Upper lobe of left lung (tissue), 6 donors: ENCODE data around the gene LMBR1. TPM values are rescaled to one million over a fixed set of nuclear protein-coding genes. Genes with fewer than 3 reads are reported as not detected.
"Not testable (repeated sequence)": the region's sequence is repeated elsewhere in the genome, so short reads cannot be mapped to it uniquely, and the experiment has no call there.

ENCODE experiments used
- ATAC-seq, 2 donors: fragments of 200-7000 bp; cut with Tn5 transposase; one replicate each; pipeline ENCODE4 v1.9.1; 2022; ENCODE audit warnings: mild to moderate bottlenecking in 2 of 2, moderate library complexity in 2 of 2; ENCODE audit not compliant: low FRiP score in 2 of 2
- DNase-seq, 2 donors: peaks; one replicate each; pipeline ENCODE4 v3.0.0-alpha.2; 2019 to 2020
- H3K27ac ChIP-seq, 4 donors: fragments of 200-600 bp; sonication (generic); one replicate each; pipeline ENCODE4 v1.5.1; 2016 to 2019
- H3K27me3 ChIP-seq, 4 donors: fragments of 200-600 bp; sonication (generic); one replicate each; pipeline ENCODE4 v1.5.1; 2017 to 2019
- H3K36me3 ChIP-seq, 4 donors: fragments of 200-600 bp; sonication (generic); one replicate each; pipeline ENCODE4 v1.5.1; 2016 to 2019
- H3K4me1 ChIP-seq, 4 donors: fragments of 200-600 bp; sonication (generic); one replicate each; pipeline ENCODE4 v1.5.1; 2018 to 2019
- H3K4me3 ChIP-seq, 4 donors: fragments of 200-600 bp; sonication (generic); one replicate each; pipeline ENCODE4 v1.5.1; 2017 to 2019; ENCODE audit warnings: mild to moderate bottlenecking in 2 of 4, moderate library complexity in 1 of 4
- H3K9me3 ChIP-seq, 4 donors: fragments of 200-600 bp; sonication (generic); one replicate each; pipeline ENCODE4 v1.5.1; 2018 to 2019
- CTCF ChIP-seq, 6 experiments: fragments of 450-650 bp in 4 of 6; fragments of 200-600 bp in 2 of 6; sonication (generic) in 2 of 6; IDR thresholded peaks; one replicate each; pipeline ENCODE4 v1.5.1; 2016 to 2019; ENCODE audit warnings: antibody characterized with exemption in 6 of 6
- EP300 ChIP-seq, 4 donors: sonication (generic); formaldehyde crosslinking; IDR thresholded peaks; one replicate each; pipeline ENCODE4 v1.5.1; 2017; ENCODE audit warnings: antibody characterized with exemption in 4 of 4, control low read depth in 2 of 4
- POLR2A ChIP-seq, 4 donors: fragments of 450-650 bp; IDR thresholded peaks; one replicate each; pipeline ENCODE4 v1.5.1; 2016 to 2017; ENCODE audit warnings: antibody characterized with exemption in 4 of 4, mild to moderate bottlenecking in 2 of 4
- POLR2AphosphoS5 ChIP-seq, 2 donors: sonication (generic); formaldehyde crosslinking; IDR thresholded peaks; one replicate each; pipeline ENCODE4 v1.5.1; 2017; ENCODE audit warnings: antibody characterized with exemption in 2 of 2
- WGBS, 2 donors: methylation state at CpG; one replicate each; pipeline ENCODE4 v1.1.5; 2017 to 2018; 5-methylcytosine and 5-hydroxymethylcytosine counted together
- total RNA-seq, 6 donors: library from RNA; depleted of rRNA in 4 of 6; stranded (reverse); fragments of >200 nt in 4 of 6; gene quantifications; one replicate each; pipeline versions ENCODE4 v1.1.0 to v1.2.1, GENCODE V29; 2016 to 2021
- donor health status: DM: no; HTN: no; CAD: no; lungs with moderate emphysema.
- donor health status: DM: no; HTN: yes; CAD: no; lungs with severe emphysema.

LMBR1 gene
- total RNA-seq, 6 donors from 2014 or later = 58.6 to 159 (median 81.0) TPM

GRCh38 chr7:156703773-156704482, 189.1 kb downstream of the LMBR1 start:
- ATAC-seq (no peak), DNase-seq (no peak)
- no peaks in the 10 kb centered on the region for H3K27me3 ChIP-seq
- H3K9me3 ChIP-seq = peaks cover 0 to 6% (median 0%) of the 10 kb centered on the region in 4 donors
- no peaks in the 10 kb centered on the region for H3K4me1 ChIP-seq
- TF ChIP-seq POLR2A (IDR thresholded peaks at IDR 0.05) = no peak
- TF ChIP-seq POLR2AphosphoS5 (IDR thresholded peaks at IDR 0.05) = no peak
- no peak for TF ChIP-seq EP300 (IDR thresholded peaks at IDR 0.05)
- no peak for TF ChIP-seq CTCF (IDR thresholded peaks at IDR 0.05)
- H3K36me3 ChIP-seq = no peaks in the 10 kb centered on the region
- 86 to 91% methylated on average over 5 of the region's 5 CpGs for WGBS, 2 donors
- H3K27ac ChIP-seq = no peak overlapping the region
- H3K4me3 ChIP-seq = no peak overlapping the region

- no peak overlapping the region for H3K4me3 ChIP-seq
- no peak for DNase-seq
These were observed 189.8 kb downstream of the LMBR1 start for GRCh38 chr7:156703209-156703608.

GRCh38 chr7:156702399-156702798, 190.6 kb downstream of the LMBR1 start:
- H3K4me3 ChIP-seq = no peak overlapping the region
- no peak overlapping the region for H3K27ac ChIP-seq
- peaks cover 0 to 9% (median 2%) of the 10 kb centered on the region in 4 donors for H3K36me3 ChIP-seq
- DNase-seq = no peak
- peaks cover 0 to 12% (median 1%) of the 10 kb centered on the region in 4 donors for H3K9me3 ChIP-seq
- TF ChIP-seq EP300 (IDR thresholded peaks at IDR 0.05) (no peak), POLR2A (IDR thresholded peaks at IDR 0.05) (no peak), POLR2AphosphoS5 (IDR thresholded peaks at IDR 0.05) (no peak), CTCF (IDR thresholded peaks at IDR 0.05) (no peak)
- ATAC-seq = no peak
- H3K4me1 ChIP-seq = no peaks in the 10 kb centered on the region
- H3K27me3 ChIP-seq = no peaks in the 10 kb centered on the region

More at GRCh38 chr7:156703209-156703608, 189.8 kb downstream of the LMBR1 start:
- 85 to 87% methylated on average over 4 of the region's 4 CpGs for WGBS, 2 donors
- ATAC-seq = no peak
- H3K27me3 ChIP-seq = no peaks in the 10 kb centered on the region
- TF ChIP-seq POLR2AphosphoS5 (IDR thresholded peaks at IDR 0.05) (no peak), CTCF (IDR thresholded peaks at IDR 0.05) (no peak), EP300 (IDR thresholded peaks at IDR 0.05) (no peak)
- no peaks in the 10 kb centered on the region for H3K4me1 ChIP-seq
- no peak overlapping the region for H3K27ac ChIP-seq
- peaks cover 0 to 6% (median 0%) of the 10 kb centered on the region in 4 donors for H3K36me3 ChIP-seq
- peaks cover 0 to 4% (median 0%) of the 10 kb centered on the region in 4 donors for H3K9me3 ChIP-seq

- not testable (repeated sequence) for DNase-seq, H3K4me3 ChIP-seq, H3K4me1 ChIP-seq, H3K36me3 ChIP-seq, ATAC-seq, H3K27ac ChIP-seq, H3K27me3 ChIP-seq
- 90 to 94% methylated on average over 1 of the region's 1 CpG for WGBS, 2 donors
- peaks cover 0 to 18% (median 3%) of the 10 kb centered on the region in 4 donors for H3K9me3 ChIP-seq
These were observed 191.2 kb downstream of the LMBR1 start for GRCh38 chr7:156701787-156702186.

- 95 to 96% methylated on average over 4 of the region's 4 CpGs for WGBS, 2 donors
- H3K27ac ChIP-seq = not testable (repeated sequence)
- H3K9me3 ChIP-seq = peaks cover 0 to 25% (median 3%) of the 10 kb centered on the region in 4 donors
These were observed 194.5 kb downstream of the LMBR1 start for GRCh38 chr7:156698512-156698911.

GRCh38 chr7:156697283-156697682, 195.7 kb downstream of the LMBR1 start:
- H3K9me3 ChIP-seq = peaks cover 0 to 25% (median 3%) of the 10 kb centered on the region in 4 donors
- H3K27me3 ChIP-seq, H3K27ac ChIP-seq, ATAC-seq, H3K4me3 ChIP-seq, H3K4me1 ChIP-seq, H3K36me3 ChIP-seq, DNase-seq: not testable (repeated sequence)
- WGBS, 2 donors = 94% methylated on average over 9 of the region's 9 CpGs

More at GRCh38 chr7:156698512-156698911, 194.5 kb downstream of the LMBR1 start:
- H3K27me3 ChIP-seq, DNase-seq, H3K4me1 ChIP-seq, H3K4me3 ChIP-seq, H3K36me3 ChIP-seq, ATAC-seq: not testable (repeated sequence)
